Liver (tissue), 9 donors: ENCODE data around the gene PXDN. TPM values are rescaled to one million over a fixed set of nuclear protein-coding genes. Genes with fewer than 3 reads are reported as not detected.

ENCODE experiments used
- DNase-seq: peaks from one replicate; pipeline ENCODE4 v3.0.0-alpha.2; 2017; ENCODE audit warnings: low spot score
- H3K27ac ChIP-seq, 2 donors: one replicate each; pipeline ENCODE4 v1.7.0; 2013; ENCODE audit warnings: inconsistent platforms in 2 of 2, low read length in 2 of 2, control low read depth in 1 of 2, low read depth in 1 of 2, mild to moderate bottlenecking in 1 of 2
- H3K27me3 ChIP-seq, 4 donors: one replicate each; pipeline versions ENCODE4 v1.6.1 to v1.7.0; 2013; ENCODE audit warnings: low read length in 3 of 4, inconsistent platforms in 1 of 4, mild to moderate bottlenecking in 1 of 4, moderate library complexity in 1 of 4; ENCODE audit not compliant: control insufficient read depth in 4 of 4, insufficient read depth in 4 of 4
- H3K36me3 ChIP-seq, 4 donors: one replicate each; pipeline versions ENCODE4 v1.6.1 to v1.7.0; 2013; ENCODE audit warnings: low read length in 3 of 4, mild to moderate bottlenecking in 3 of 4, low read depth in 1 of 4, moderate library complexity in 1 of 4; ENCODE audit not compliant: control insufficient read depth in 4 of 4, insufficient read depth in 3 of 4
- H3K4me1 ChIP-seq, 4 donors: one replicate each; pipeline versions ENCODE4 v1.6.1 to v1.7.0; 2013; ENCODE audit warnings: low read length in 3 of 4, mild to moderate bottlenecking in 3 of 4, moderate library complexity in 1 of 4; ENCODE audit not compliant: control insufficient read depth in 4 of 4, insufficient read depth in 4 of 4
- H3K4me3 ChIP-seq, 3 donors: one replicate each; pipeline versions ENCODE4 v1.6.1 to v1.7.0; 2013; ENCODE audit warnings: low read length in 3 of 3, control low read depth in 1 of 3, low read depth in 1 of 3, mild to moderate bottlenecking in 1 of 3
- H3K9ac ChIP-seq, 2 donors: one replicate each; pipeline ENCODE4 v1.7.0; 2013; ENCODE audit warnings: low read length in 2 of 2, mild to moderate bottlenecking in 2 of 2, moderate library complexity in 2 of 2, control low read depth in 1 of 2, low read depth in 1 of 2
- H3K9me3 ChIP-seq, 4 donors: one replicate each; pipeline versions ENCODE4 v1.6.1 to v1.7.0; 2013; ENCODE audit warnings: low read length in 3 of 4; ENCODE audit not compliant: control insufficient read depth in 4 of 4
- ATF3 ChIP-seq: IDR thresholded peaks from 2 replicates; pipeline ENCODE4 v1.6.1; 2016; ENCODE audit warnings: antibody characterized with exemption
- EGR1 ChIP-seq, 2 donors: IDR thresholded peaks; 2 replicates each; pipeline ENCODE4 v1.6.1; 2016 to 2018; ENCODE audit warnings: antibody characterized with exemption in 2 of 2, low read depth in 2 of 2
- FOXA1 ChIP-seq: IDR thresholded peaks from 2 replicates; pipeline ENCODE4 v1.6.1; 2016; ENCODE audit warnings: antibody characterized with exemption
- GABPA ChIP-seq, 2 donors: IDR thresholded peaks in 1 of 2; conservative IDR thresholded peaks in 1 of 2; 2 replicates each; pipeline ENCODE4 v1.6.1; 2016; ENCODE audit warnings: antibody characterized with exemption in 2 of 2, mild to moderate bottlenecking in 1 of 2, moderate library complexity in 1 of 2
- HNF4A ChIP-seq, 2 donors: conservative IDR thresholded peaks; 2 replicates each; pipeline ENCODE4 v1.6.1; 2016; ENCODE audit warnings: antibody characterized with exemption in 2 of 2, mild to moderate bottlenecking in 2 of 2
- JUND ChIP-seq, 2 donors: IDR thresholded peaks; 2 replicates each; pipeline ENCODE4 v1.6.1; 2016; ENCODE audit warnings: antibody characterized with exemption in 2 of 2
- MAX ChIP-seq: IDR thresholded peaks from 2 replicates; pipeline ENCODE4 v1.6.1; 2016; ENCODE audit warnings: antibody characterized with exemption
- NR2F2 ChIP-seq: IDR thresholded peaks from 2 replicates; pipeline ENCODE4 v1.6.1; 2016; ENCODE audit warnings: antibody characterized with exemption
- RAD21 ChIP-seq, 2 donors: IDR thresholded peaks; 2 replicates each; pipeline ENCODE4 v1.6.1; 2016; ENCODE audit warnings: antibody characterized with exemption in 2 of 2, mild to moderate bottlenecking in 2 of 2
- REST ChIP-seq: IDR thresholded peaks from 2 replicates; pipeline ENCODE4 v1.6.1; 2016; ENCODE audit warnings: antibody characterized with exemption, mild to moderate bottlenecking
- RXRA ChIP-seq, 2 donors: IDR thresholded peaks; 2 replicates each; pipeline ENCODE4 v1.6.1; 2017 to 2018; ENCODE audit warnings: antibody characterized with exemption in 2 of 2, mild to moderate bottlenecking in 1 of 2
- SP1 ChIP-seq: IDR thresholded peaks from 2 replicates; pipeline ENCODE4 v1.6.1; 2018; ENCODE audit warnings: antibody characterized with exemption, mild to moderate bottlenecking
- TAF1 ChIP-seq: conservative IDR thresholded peaks from 2 replicates; pipeline ENCODE4 v1.6.1; 2016; ENCODE audit warnings: antibody characterized with exemption, mild to moderate bottlenecking
- YY1 ChIP-seq: IDR thresholded peaks from 2 replicates; pipeline ENCODE4 v1.6.1; 2016; ENCODE audit warnings: antibody characterized with exemption, mild to moderate bottlenecking
- ZBTB33 ChIP-seq: IDR thresholded peaks from 2 replicates; pipeline ENCODE4 v1.6.1; 2016; ENCODE audit warnings: antibody characterized with exemption
- WGBS: extraction: QIAGEN DNeasy Blood & Tissue Kit; methylation state at CpG from one replicate; pipeline ENCODE4 v1.1.7; 2013; 5-methylcytosine and 5-hydroxymethylcytosine counted together
- polyA plus RNA-seq, 2 donors: library from polyadenylated mRNA; stranded (reverse) in 1 of 2; unstranded in 1 of 2; fragments of 200-250 nt in 1 of 2; fragments of >200 nt in 1 of 2; fragmentation: Nextera tagmentation in 1 of 2; extraction: Ambion mirVana in 1 of 2; gene quantifications; one replicate each; pipeline versions ENCODE4 v1.2.1 to v1.2.3, GENCODE V29; 2013 to 2015
- total RNA-seq, 2 donors: library from RNA; depleted of rRNA; stranded (reverse); fragments of >200 nt; gene quantifications; one replicate each; pipeline ENCODE4 v1.2.3, GENCODE V29; 2014
- donor health status: healthy.
- donor health status: healthy.
- donor health status: healthy.
- donor health status: healthy.
- donor health status: healthy.

Gene PXDN
- total and polyA plus RNA-seq, 4 donors: 4.2 to 21.5 (median 16.9) TPM

GRCh38 chr2:1676913-1677820, 67.1 kb downstream of the PXDN start:
- Histone ChIP-seq H3K9ac (no peak overlapping the region), H3K4me1 (no peaks in the 10 kb centered on the region), H3K27me3 (peaks cover 0 to 2% (median 0%) of the 10 kb centered on the region in 4 donors), H3K36me3 (peaks cover 0 to 1% (median 0%) of the 10 kb centered on the region in 4 donors), H3K9me3 (no peaks in the 10 kb centered on the region), H3K27ac (no peak overlapping the region), H3K4me3 (no peak overlapping the region)
- no peak for TF ChIP-seq GABPA (IDR thresholded peaks at IDR 0.05 in 1 of 2, conservative IDR thresholded peaks at IDR 0.05 in 1 of 2)
- no peak for TF ChIP-seq JUND (IDR thresholded peaks at IDR 0.05)
- TF ChIP-seq ZBTB33: no peak
- no peak for TF ChIP-seq TAF1
- no peak for TF ChIP-seq EGR1 (IDR thresholded peaks at IDR 0.05; ENCODE audit: low read depth in 2 of 2)
- TF ChIP-seq RAD21 (IDR thresholded peaks at IDR 0.05): no peak
- TF ChIP-seq RXRA (IDR thresholded peaks at IDR 0.05): no peak
- TF ChIP-seq FOXA1: no peak
- no peak for TF ChIP-seq NR2F2
- no peak for TF ChIP-seq SP1
- no peak for TF ChIP-seq REST
- TF ChIP-seq MAX: no peak
- TF ChIP-seq HNF4A (conservative IDR thresholded peaks at IDR 0.05): no peak
- TF ChIP-seq ATF3: no peak
- no peak for TF ChIP-seq YY1
- WGBS: 91% methylated on average over 33 of the region's 33 CpGs
- DNase-seq: no peak
